ENCODE measurements around the gene PLA2G2A. TPM values are rescaled to one million over a fixed set of nuclear protein-coding genes. Genes with fewer than 3 reads are reported as not detected.

Gene PLA2G2A
- total and polyA plus RNA-seq, 10 of the 15 experiments (the other 5 are each of a cell fraction or from before 2014, with no cell fraction given) = 0.36 TPM; not detected in 9

DNA sequence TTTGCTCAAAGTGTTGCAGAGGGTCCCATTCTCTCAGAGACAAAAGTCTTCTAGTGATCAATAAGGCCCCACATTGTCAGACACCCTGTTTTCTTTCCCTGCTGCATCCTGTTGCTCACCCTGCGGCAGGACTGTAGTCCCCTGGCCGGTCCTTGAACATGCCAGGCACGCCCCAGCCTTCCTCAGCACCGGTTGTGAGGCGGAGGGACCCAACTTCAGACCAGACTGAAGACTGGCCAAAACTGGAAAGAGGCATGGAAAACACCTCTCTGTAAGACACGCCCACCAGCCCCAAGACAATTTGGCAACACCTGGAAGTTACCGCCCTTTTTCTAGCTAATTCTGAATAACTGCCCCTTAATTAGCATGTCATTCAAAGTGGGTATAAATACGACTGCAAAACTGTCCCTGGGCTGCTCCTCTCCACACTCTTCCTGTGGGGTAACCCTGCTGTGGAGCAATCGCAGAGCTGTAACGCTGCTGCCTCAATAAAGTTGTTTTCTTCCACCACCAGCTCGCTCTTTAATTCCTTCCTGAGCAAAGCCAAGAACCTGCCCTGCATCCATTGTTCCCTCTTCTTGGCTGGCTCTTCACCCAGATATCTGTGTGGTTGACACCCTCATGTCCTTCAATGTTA, 23.8 kb downstream of the PLA2G2A start:
- Histone ChIP-seq H3K27me3 (replicated peaks in 1 of 2; ENCODE audit: control insufficient read depth in 2 of 2, insufficient read depth in 2 of 2, low read length in 1 of 2) (no peaks in the 10 kb centered on the region; a peak in 2 of 4 replicates), H3K4me2 (ENCODE audit: control insufficient read depth, insufficient read depth) (no peak overlapping the region), H4K20me1 (ENCODE audit: control insufficient read depth, insufficient read depth) (no peaks in the 10 kb centered on the region), H3K36me3 (ENCODE audit: control insufficient read depth in 2 of 2, insufficient read depth in 2 of 2, low read length in 1 of 2) (no peaks in the 10 kb centered on the region), H3K4me1 (ENCODE audit: control insufficient read depth, insufficient read depth, low read length) (no peaks in the 10 kb centered on the region; the same call in 1 of the 2 replicates), H3K79me2 (ENCODE audit: control insufficient read depth, insufficient read depth, low read length) (no peaks in the 10 kb centered on the region), H3K9me3 (replicated peaks; ENCODE audit: control insufficient read depth, insufficient read depth, low read length) (peaks cover 7% of the 10 kb centered on the region; the same call in 2 of the 3 replicates), H3K27ac (ENCODE audit: control insufficient read depth, insufficient read depth) (no peak overlapping the region), H2AFZ (ENCODE audit: control insufficient read depth, low read depth, low read length) (no peak overlapping the region), H3K9ac (ENCODE audit: control insufficient read depth, insufficient read depth, low read length) (no peak overlapping the region), H3K4me3 (no peak overlapping the region)
- in situ Hi-C loops (cut with MboI) = no loop called here
- intact Hi-C loops (cut with micrococcal nuclease; ENCODE audit: unreplicated experiment) = no loop called here
- TF ChIP-seq, protein P1, sequence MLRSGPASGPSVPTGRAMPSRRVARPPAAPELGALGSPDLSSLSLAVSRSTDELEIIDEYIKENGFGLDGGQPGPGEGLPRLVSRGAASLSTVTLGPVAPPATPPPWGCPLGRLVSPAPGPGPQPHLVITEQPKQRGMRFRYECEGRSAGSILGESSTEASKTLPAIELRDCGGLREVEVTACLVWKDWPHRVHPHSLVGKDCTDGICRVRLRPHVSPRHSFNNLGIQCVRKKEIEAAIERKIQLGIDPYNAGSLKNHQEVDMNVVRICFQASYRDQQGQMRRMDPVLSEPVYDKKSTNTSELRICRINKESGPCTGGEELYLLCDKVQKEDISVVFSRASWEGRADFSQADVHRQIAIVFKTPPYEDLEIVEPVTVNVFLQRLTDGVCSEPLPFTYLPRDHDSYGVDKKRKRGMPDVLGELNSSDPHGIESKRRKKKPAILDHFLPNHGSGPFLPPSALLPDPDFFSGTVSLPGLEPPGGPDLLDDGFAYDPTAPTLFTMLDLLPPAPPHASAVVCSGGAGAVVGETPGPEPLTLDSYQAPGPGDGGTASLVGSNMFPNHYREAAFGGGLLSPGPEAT (IDR thresholded peaks at IDR 0.05; ENCODE audit: low read depth) = no peak
- TF ChIP-seq IKZF1 (conservative IDR thresholded peaks at IDR 0.05) = no peak
- TF ChIP-seq TARDBP (IDR thresholded peaks at IDR 0.05; ENCODE audit: borderline replicate concordance) = no peak
- TF ChIP-seq E2F8 (IDR thresholded peaks at IDR 0.05; ENCODE audit: low read depth, partially characterized antibody) = no peak
- TF ChIP-seq RCOR1 (conservative IDR thresholded peaks at IDR 0.05; ENCODE audit: low read depth, low read length) = no peak
- no peak for TF ChIP-seq IRF3 (IDR thresholded peaks at IDR 0.05)
- no peak for TF ChIP-seq ZZZ3 (IDR thresholded peaks at IDR 0.05; ENCODE audit: control insufficient read depth, insufficient read length, low read depth)
- TF ChIP-seq, protein P2, sequence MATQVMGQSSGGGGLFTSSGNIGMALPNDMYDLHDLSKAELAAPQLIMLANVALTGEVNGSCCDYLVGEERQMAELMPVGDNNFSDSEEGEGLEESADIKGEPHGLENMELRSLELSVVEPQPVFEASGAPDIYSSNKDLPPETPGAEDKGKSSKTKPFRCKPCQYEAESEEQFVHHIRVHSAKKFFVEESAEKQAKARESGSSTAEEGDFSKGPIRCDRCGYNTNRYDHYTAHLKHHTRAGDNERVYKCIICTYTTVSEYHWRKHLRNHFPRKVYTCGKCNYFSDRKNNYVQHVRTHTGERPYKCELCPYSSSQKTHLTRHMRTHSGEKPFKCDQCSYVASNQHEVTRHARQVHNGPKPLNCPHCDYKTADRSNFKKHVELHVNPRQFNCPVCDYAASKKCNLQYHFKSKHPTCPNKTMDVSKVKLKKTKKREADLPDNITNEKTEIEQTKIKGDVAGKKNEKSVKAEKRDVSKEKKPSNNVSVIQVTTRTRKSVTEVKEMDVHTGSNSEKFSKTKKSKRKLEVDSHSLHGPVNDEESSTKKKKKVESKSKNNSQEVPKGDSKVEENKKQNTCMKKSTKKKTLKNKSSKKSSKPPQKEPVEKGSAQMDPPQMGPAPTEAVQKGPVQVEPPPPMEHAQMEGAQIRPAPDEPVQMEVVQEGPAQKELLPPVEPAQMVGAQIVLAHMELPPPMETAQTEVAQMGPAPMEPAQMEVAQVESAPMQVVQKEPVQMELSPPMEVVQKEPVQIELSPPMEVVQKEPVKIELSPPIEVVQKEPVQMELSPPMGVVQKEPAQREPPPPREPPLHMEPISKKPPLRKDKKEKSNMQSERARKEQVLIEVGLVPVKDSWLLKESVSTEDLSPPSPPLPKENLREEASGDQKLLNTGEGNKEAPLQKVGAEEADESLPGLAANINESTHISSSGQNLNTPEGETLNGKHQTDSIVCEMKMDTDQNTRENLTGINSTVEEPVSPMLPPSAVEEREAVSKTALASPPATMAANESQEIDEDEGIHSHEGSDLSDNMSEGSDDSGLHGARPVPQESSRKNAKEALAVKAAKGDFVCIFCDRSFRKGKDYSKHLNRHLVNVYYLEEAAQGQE (IDR thresholded peaks at IDR 0.05; ENCODE audit: low read depth, low read length) = no peak
- TF ChIP-seq SP1 (IDR thresholded peaks at IDR 0.05; ENCODE audit: low read depth, low read length) = no peak
- POLR2A ChIA-PET = no interaction called here
- 58% methylated on average over 11 of the region's 11 CpGs for WGBS (ENCODE audit: insufficient coverage, insufficient replicate concordance, low lambda C conversion rate, missing lambda C conversion rate)
- FAIRE-seq = no peak
- no TSS peak for BruUV-seq (replicated peaks)
- SMC1A ChIA-PET (ENCODE audit: uncharacterized antibody, unreplicated experiment) = no interaction called here
- no peak for DNase-seq (ENCODE audit: low read depth, low spot score)
- RAD21 ChIA-PET (ENCODE audit: unreplicated experiment) = no interaction called here
- CTCF ChIA-PET = interaction anchor here (0.6 kb wide), 1 partner anchor 148 kb away, joined by 3 read pairs; no protein-coding TSS in a partner anchor
- ATAC-seq = no peak

Data from GM12878 (cell line).